Left renal cortex interstitium (tissue), 4 donors: Measurements from ENCODE around the gene EFHC1. TPM values are rescaled to one million over a fixed set of nuclear protein-coding genes. Genes with fewer than 3 reads are reported as not detected.
"Not testable (repeated sequence)": the region's sequence is repeated elsewhere in the genome, so short reads cannot be mapped to it uniquely, and the experiment has no call there.

ENCODE experiments used
- DNase-seq, 4 donors: peaks; one replicate each; pipeline ENCODE4 v3.0.0-alpha.2; 2013; ENCODE audit warnings: low read depth in 4 of 4, low spot score in 2 of 4, missing footprints in 1 of 4
- polyA plus RNA-seq, 4 donors: library from polyadenylated mRNA; unstranded; fragments of 120-200 nt; gene quantifications; one replicate each; pipeline ENCODE4 v1.2.1, GENCODE V29; 2013; ENCODE audit not compliant: insufficient read length in 4 of 4

The EFHC1 gene, protein sequence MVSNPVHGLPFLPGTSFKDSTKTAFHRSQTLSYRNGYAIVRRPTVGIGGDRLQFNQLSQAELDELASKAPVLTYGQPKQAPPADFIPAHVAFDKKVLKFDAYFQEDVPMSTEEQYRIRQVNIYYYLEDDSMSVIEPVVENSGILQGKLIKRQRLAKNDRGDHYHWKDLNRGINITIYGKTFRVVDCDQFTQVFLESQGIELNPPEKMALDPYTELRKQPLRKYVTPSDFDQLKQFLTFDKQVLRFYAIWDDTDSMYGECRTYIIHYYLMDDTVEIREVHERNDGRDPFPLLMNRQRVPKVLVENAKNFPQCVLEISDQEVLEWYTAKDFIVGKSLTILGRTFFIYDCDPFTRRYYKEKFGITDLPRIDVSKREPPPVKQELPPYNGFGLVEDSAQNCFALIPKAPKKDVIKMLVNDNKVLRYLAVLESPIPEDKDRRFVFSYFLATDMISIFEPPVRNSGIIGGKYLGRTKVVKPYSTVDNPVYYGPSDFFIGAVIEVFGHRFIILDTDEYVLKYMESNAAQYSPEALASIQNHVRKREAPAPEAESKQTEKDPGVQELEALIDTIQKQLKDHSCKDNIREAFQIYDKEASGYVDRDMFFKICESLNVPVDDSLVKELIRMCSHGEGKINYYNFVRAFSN
- 10 to 100 TPM; 41.8 to 72.1 (median 55.4) TPM for polyA plus RNA-seq

DNA sequence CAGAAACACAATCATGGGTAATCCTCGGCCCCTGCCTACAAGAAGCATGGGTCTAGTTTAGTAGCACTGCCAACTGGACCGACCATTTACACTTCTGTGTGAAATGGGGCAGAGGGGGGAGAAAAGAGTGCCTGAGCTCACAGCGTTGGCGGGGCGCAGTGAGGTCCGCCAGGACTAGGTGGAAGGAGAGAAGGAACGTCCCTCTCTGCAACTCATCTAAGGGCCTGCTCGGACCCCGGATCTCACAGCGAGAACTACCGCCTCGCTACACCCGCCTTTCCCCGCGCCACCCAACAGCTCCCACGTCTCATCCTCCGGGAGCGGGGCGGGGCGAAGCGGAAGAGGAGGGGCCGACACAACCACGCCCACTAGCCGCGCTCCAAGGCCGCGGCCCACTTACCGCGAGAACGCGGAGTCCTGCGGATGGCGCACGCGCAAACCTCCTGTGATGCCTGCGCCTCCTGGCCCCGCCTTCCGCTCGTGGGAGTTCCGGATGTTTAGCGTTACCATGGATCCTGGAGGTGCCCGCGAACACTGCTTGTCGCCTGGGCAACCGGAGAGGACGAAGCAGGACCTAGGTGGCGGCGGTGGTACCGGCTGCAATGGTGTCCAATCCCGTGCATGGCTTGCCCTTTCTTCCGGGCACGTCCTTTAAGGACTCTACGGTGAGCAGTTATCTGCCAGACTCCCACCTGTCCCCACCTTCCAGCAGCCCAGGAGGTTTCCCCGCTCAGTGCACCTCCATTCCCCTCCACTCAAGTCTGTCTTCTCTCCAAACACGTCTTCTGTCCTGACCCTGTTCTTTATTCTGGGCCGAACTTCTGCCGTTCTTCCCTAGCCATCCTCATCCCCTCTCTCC, at the start of gene EFHC1:
EFHC1 (plus strand) TSS at position 534 of the 859 bp plus-strand sequence; CDS start at position 603, 69 bp downstream.
- peak; percentile 91 to 97 (median 95) for DNase-seq

DNA sequence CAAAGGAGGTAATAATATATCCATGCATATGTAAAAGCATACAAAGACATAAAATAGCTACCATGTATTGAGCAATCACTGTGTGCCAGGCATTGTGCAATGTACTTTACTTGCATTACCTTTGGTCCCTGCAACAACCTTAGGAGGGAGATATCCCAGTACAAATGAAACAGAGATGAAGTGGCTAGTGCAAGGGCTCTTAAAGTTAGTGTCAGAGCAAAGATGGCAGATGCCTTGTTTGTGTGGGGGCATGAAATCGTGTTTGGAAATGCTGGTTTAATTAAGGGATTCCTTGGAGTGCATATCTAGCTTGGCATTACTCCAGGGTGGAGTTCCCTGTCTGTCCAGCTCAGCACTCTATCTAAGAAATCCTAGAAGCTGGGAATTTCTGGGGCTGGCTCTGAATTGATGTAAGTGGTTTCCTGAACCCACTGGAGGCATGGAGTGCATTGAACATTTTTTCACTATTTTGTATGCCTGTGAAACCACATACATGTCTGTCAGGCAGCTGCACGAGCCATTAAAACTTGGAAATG, 48.4 kb upstream of the EFHC1 start:
- DNase-seq, result no peak

DNA sequence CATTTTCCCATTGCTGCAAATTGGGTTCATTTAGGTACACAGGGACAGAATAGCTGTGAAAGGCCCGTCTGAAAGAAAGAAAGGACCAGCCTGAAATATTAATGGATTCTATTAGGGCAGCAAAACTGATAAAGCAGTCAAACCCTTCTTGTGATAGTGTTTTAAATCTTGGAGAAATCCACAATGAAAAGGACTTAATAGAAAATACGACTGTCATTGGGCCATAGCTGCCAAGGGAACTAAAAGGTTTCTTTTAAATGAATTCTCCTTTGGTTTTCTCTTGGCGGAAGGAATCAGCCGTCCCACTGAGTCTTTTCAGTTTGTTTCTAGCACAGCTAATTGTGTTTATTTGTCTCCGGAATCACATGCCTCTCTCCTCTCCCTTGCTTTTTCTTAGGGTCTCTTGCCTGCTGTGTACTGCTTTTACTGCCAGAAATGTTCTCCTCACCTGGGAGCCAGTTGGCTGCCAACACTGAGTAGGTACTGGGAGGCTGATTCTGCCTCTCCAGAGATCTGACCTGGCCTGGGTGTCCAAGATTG, 46.9 kb upstream of the EFHC1 start:
- no peak for DNase-seq

DNA sequence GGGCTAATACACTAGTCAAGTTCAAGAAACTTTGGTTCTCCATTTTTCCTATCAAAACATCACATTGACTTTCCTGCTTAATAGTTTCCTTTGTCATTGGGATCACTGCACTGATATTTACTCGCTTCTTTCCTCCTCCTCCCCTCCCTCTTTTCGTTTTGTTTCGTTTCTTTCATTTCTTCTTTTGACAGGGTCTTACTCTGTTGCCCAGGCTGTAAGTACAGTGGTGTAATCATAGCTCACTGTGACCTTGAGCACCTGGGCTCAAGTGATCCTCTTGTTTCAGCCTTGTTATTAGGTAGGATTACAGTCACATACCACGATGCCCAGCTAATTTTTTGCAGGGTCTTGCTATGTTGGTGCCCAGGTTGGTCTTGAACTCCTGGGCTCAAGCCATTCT, 45.9 kb upstream of the EFHC1 start:
- DNase-seq, result no peak

DNA sequence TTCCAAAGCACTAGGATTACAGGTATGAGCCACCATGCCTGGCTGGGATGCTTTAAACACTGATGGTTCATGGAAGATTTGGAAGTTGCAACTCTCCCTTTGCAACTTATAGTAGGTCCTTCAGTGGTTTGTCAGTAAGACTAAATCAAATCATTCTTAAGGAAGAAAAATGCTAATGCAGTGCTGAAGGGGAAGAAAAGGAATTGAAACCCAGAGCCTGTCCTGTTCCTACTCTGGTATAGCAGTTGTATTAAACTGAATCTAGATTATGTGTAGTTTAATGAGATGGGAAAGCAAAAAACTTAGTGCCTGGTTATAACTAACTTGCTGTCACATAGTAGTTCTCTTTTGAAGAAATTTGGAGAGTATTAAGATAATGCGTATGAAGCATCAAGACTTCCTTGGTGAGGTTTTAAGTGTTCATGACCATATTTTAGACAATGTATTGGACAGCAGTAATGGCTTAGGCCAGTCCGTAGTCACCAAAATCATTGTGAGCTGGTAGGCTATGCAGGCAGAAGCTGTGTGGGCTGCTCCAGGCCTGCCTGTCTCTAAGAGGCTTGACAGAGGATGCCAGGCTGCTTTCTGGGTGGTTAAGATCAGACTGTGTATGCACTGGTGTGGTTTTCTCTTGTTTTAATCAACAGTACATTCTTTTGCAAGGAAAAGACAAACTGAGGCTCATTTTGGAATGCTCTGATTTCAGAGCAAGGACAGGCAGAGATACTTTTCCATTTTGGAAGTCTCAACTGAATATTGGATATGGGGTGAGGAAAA, 44.2 kb upstream of the EFHC1 start:
- DNase-seq, result no peak

DNA sequence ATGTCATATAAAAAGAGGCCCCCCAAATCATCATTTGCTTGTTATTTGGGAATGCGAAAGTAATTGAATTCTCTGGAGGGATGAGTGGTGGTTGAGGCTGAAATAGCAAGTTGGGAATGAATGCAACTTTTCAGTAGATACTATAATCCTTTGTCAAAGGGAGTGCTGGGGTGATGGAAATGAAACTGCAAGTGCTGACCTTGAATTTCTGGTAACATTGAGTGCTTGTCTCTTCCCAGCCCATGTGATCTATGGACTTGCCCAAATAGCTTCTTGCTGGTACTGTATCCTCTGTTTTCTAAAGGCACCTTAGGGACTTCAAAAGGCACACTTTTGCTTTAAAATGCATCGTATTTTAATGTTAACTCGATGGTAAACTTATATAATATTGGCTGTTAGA, 43.4 kb upstream of the EFHC1 start:
- DNase-seq, result no peak

DNA sequence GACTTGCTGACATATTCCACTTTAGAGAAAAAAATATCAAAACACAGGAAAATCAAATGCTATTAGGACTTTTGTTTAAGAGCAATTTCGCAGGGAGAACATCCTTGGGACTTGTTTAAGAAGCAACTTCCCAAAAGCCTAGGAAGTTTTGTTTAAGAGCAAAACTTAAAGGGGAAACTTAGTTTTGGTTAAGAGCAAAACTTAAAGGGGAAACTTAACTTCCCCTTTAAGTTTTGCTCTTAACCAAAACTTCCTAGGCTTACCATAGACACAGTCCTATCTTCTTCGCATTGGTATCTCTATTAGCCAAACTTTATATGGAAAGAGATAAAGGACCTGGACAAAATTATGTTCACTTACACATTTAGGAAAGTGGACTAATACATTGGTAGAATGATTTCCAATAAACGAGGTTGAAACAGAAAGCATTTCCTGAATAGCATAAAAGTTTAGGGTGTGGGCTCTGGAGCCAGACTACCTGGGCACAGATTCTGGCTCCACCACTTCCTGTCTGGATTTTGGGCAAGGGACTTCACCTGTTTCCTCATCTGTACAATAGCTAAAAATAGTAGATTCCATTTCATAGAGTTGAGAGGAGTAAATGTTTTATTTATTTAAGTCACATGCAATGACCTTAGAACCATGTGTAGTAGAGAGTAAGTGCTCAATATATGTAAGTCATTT, 42.5 kb upstream of the EFHC1 start:
- no peak for DNase-seq

DNA sequence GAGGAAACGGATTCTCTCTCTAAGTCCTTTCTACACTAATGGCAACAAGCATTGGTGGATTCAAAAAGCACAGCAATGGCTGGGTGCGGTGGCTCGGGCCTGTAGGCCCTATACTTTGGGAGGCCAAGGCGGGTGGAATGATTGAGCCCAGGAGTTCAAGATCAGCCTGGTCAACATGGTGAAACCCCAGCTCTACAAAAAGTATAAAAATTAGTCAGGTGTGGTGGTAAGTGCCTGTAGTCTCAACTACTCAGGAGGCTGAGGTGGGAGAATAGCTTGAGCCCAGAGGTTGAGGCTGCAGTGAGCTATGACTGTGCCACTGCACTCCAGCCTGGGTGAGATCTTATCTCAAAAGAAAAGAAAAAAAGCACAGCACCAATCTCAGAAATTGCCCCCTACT, 38.9 kb upstream of the EFHC1 start:
- no peak for DNase-seq

DNA sequence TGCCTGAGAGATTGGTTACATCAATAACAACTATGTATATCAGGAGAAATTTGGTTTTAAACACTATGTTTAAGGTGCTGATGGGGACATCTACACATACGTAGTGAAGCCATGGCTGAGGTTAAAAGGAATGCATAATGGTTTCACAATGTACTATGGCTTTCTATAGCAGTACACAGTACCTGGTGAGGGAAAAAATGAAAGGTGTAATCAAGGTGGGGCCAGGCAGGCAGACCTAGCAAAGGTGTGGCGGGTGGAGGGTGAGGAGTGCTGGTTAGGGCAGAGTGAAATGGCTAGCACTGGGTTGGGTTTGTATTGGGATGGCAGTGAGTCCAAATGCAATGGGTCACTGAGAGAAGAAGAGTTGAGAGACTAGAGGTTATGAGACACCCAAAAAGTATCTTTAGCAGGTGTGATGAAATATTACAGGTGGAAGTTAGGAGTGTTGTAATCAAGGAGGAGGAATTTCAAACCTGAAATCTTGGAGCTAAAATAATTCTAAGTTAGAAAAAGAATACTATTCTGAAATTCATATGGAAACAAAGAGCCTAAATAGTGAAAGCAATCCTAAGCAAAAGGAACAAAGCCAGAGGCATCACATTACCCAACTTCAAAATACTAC, 35.9 kb upstream of the EFHC1 start:
- no peak for DNase-seq

DNA sequence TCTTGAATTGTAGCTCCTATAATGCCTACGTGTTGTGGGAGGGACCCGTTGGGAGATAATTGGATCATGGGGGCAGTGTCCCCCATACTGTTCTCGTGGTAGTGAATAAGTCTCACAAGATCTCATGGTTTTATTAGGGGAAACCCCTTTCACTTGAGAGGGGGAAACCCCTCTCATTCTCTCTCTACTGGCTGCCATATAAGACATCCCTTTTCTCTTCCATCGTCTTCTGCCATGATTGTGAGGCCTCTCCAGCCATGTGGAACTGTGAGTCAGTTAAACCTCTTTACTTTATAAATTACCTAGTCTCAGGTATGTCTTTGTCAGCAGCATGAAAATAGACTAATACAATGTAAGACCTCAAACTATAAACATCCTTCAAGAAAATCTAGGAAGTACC, 35.1 kb upstream of the EFHC1 start:
- DNase-seq, result no peak

DNA sequence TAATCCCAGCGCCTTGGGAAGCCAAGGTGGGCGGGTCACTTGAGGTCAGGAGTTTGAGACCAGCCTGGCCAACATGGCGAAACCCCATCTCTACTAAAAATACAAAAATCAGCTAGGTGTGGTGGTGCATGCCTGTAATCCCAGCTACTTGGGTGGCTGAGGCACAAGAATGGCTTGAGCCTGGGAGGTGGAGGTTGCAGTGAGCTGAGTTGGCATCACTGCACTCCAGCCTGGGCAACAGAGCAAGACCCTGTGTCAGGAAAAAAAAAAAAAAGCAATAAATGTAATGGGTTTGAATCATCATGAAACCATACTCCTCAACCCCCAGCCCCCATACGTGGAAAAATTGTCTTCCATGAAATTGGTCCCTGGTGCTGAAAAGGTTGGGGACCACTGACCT, 32.0 kb upstream of the EFHC1 start:
- not testable (repeated sequence) for DNase-seq

DNA sequence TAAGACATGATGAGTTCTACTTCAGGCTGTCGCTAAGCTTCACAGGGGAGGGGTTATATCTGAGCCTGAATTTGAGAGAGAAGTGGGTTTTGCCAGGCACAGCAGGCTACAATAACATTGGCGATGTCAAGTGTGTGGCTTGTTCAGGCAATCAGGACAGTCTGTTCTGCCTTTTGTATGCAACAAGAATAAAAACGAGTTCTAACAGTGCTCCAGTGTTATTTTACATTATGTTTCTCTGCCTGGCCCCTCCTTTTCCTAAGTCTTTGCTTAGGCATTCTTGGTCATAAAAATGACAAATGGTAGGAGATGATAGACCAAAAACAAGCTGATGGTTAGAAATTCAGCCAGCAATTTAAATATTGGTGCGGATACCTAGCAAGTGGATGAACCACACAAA, 31.4 kb upstream of the EFHC1 start:
- DNase-seq, result no peak

DNA sequence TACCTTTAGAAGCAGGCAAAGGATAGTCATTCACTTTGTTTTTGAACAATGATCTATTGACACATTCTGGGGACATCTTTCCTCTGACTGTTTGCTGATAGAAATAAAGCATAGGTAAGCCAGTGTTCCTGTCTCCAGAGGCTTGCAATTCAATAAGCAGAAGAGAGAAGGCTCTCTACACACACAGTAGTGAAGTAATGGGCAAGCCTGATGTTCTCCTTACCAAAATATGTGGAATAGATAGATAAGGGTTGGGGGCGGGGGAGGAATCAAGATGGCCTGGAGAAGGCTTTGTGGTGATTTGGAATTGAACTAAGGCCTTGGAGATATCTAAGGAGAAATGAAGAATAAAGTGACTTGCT, 30.9 kb upstream of the EFHC1 start:
- DNase-seq, result no peak

DNA sequence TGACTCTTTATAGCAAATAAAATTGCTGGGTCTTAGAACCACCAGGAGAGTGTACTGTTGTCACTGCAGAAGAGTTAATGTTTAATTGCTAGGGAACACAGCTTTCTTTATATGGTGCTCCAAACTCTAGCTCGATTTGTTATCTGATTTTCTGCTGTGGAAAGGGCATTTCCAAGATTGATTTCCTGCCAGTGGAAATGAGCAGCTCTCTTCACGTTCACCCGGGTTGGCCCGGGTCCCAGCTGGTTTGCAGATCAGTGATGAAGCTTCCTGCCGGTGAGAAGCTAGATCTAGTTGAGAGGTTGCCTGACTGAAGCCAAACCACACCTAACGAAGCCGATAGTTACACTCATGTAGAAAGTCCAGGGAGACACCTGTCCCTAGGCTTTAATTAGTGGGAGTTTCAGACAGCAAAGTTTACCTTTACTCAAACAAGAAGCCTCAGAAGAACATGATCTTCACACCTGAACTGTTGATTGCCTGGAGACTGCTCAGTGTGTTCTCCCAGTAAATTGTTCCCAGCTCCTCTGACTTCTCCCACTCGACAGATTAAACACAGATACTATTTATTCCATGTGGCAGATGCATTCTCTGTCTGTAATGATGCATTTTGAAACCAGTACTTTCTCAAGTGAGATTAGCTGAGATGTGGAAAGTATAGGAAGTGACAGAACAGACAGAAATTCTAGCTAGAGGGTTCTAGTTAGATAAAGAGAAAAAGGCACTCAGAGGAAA, 30.3 kb upstream of the EFHC1 start:
- DNase-seq, result no peak

DNA sequence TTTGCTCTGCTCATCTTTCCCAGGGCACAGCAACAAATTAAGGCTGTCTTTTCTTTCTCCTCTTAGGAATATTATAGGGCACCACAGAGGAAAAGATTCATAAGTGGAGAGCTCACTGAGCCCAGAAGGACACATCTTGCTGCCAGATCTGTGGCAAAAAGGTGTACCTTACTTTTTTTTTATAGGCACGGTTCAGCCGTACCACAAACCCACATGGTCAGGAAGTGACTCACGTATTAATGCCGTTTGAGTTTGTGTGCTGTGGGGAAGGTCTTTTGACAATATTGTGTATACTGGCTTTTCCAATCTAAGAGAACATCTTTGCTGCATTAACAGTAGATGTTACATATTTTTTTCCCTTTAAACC, 29.8 kb upstream of the EFHC1 start:
- no peak for DNase-seq

DNA sequence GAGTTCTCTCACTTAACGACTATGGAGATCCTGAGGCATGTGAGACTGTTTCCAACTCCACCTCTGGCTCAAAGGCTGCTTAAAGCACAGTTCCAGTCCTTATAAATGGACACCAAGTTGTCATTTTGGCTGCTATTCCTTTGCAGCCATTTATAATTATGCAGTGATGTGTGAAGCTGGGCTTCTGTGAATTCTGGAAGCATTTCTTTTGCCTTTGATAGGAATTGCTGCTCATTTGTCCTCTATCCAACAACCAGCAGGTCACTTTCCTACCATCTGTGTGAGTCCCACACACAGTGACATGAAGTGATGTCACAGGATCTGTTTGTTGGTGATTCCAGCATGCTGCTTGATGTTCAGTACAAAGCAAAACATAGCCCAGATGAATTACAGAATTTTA, 28.5 kb upstream of the EFHC1 start:
- no peak for DNase-seq

DNA sequence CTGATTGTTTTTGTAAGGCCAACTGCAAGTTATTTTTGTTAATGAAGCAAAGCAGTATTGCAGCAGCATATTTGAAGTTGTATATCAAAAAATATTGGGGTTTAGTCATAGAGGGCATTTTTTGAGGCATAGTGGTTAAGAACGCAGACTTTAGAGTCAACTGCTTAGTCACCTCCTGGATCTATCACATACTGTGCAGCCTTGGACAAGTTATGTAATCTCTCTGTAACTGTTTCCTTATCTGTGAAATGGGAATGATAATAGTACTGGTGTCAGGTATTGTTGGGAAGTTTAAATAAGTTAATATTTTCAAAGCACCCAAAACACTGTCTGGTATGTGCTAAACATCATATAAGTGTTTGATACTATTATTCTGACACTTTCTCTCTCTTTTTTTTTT, 27.2 kb upstream of the EFHC1 start:
- no peak for DNase-seq

DNA sequence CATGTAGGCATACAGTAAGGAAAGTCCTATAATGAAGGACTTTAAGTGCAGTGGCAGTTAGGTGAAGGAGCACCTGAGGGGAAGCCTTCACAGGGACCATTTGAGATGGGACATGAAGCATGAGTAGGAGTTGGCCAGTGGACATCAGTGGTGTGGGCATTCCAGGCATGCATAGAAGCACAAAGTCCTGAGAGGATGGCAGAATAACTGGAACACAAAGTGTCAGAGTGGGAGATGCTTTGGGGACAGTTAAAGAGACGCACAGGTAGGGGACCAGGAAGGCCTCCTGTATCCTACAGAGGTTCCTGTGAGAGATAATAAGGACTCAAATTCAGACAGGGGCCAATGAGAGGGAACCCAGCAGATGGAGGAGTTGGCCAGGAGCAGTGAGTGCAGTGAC, 26.4 kb upstream of the EFHC1 start:
- DNase-seq, result no peak
